CD4-positive, alpha-beta memory T cell (primary cell): ENCODE data around the gene OR2AG1. TPM values are rescaled to one million over a fixed set of nuclear protein-coding genes. Genes with fewer than 3 reads are reported as not detected.
"Not testable (repeated sequence)": the region's sequence is repeated elsewhere in the genome, so short reads cannot be mapped to it uniquely, and the experiment has no call there.

Experiments
- CTCF ChIA-PET: fragments of 350-600 bp; sonication (Branson Sonifier 250); formaldehyde crosslinking; loops from one replicate; lab custom pipeline; 2021; ENCODE audit warnings: inconsistent platforms; ENCODE audit not compliant: partially characterized antibody; lab: Charles Lee
- POLR2A ChIA-PET: fragments of 350-600 bp; sonication (Branson Sonifier 250); formaldehyde crosslinking; loops from one replicate; lab custom pipeline; 2021; ENCODE audit not compliant: partially characterized antibody; lab: Charles Lee
- DNase-seq, 5 donors: peaks; one replicate each; pipeline versions ENCODE4 v3.0.0 to v3.0.0-alpha.2; 2020 to 2022; ENCODE audit warnings: mixed read lengths in 1 of 5
- H3K27ac ChIP-seq: one replicate; pipeline ENCODE4 v1.7.0; 2013; ENCODE audit warnings: low read depth, low read length
- H3K27me3 ChIP-seq: 2 replicates; pipeline ENCODE4 v1.7.0; 2013; ENCODE audit warnings: mild to moderate bottlenecking, low read length, moderate library complexity; ENCODE audit not compliant: insufficient read depth
- H3K36me3 ChIP-seq: 2 replicates; pipeline ENCODE4 v1.7.0; 2013; ENCODE audit warnings: mild to moderate bottlenecking, low read length, moderate library complexity; ENCODE audit not compliant: insufficient read depth
- H3K4me1 ChIP-seq: 2 replicates; pipeline ENCODE4 v1.7.0; 2013; ENCODE audit warnings: mild to moderate bottlenecking, low read length, moderate library complexity; ENCODE audit not compliant: insufficient read depth
- H3K4me3 ChIP-seq, 2 donors: one replicate each; pipeline ENCODE4 v1.7.0; 2013; ENCODE audit warnings: low read length in 2 of 2, mild to moderate bottlenecking in 1 of 2
- H3K9me3 ChIP-seq, 2 donors: one replicate each; pipeline ENCODE4 v1.7.0; 2013; ENCODE audit warnings: low read length in 2 of 2, control low read depth in 1 of 2; ENCODE audit not compliant: control insufficient read depth in 1 of 2
- H3K27ac Mint-ChIP-seq, 7 donors: one replicate each; pipeline ENCODE4 v1.8.0; 2020 to 2021; ENCODE audit warnings: mixed read lengths in 7 of 7, mild to moderate bottlenecking in 6 of 7, inconsistent platforms in 3 of 7, moderate library complexity in 3 of 7
- H3K27me3 Mint-ChIP-seq, 2 donors: one replicate each; pipeline ENCODE4 v1.8.0; 2020 to 2021; ENCODE audit warnings: mixed read lengths in 2 of 2
- H3K36me3 Mint-ChIP-seq, 2 donors: one replicate each; pipeline ENCODE4 v1.8.0; 2020 to 2021; ENCODE audit warnings: mixed read lengths in 2 of 2, inconsistent platforms in 1 of 2, mild to moderate bottlenecking in 1 of 2
- H3K4me1 Mint-ChIP-seq, 4 donors: one replicate each; pipeline ENCODE4 v1.8.0; 2020 to 2021; ENCODE audit warnings: mixed read lengths in 4 of 4, mild to moderate bottlenecking in 1 of 4
- H3K4me3 Mint-ChIP-seq, 8 donors: one replicate each; pipeline ENCODE4 v1.8.0; 2020 to 2021; ENCODE audit warnings: mixed read lengths in 8 of 8, mild to moderate bottlenecking in 7 of 8, moderate library complexity in 6 of 8, inconsistent platforms in 3 of 8
- H3K9me3 Mint-ChIP-seq, 8 donors: one replicate each; pipeline ENCODE4 v1.8.0; 2020 to 2021; ENCODE audit warnings: mixed read lengths in 8 of 8, mild to moderate bottlenecking in 5 of 8, inconsistent platforms in 3 of 8, moderate library complexity in 1 of 8
- intact Hi-C: fragments of 100-400 bp; cut with micrococcal nuclease; formaldehyde crosslinking; loops from one replicate; pipeline ENCODE4 v1.15.1; 2023
- polyA plus RNA-seq, 2 donors: library from polyadenylated mRNA; unstranded; fragments of 300-500 nt; fragmentation: Illumina TruSeq; gene quantifications; one replicate each; pipeline ENCODE4 v1.2.3, GENCODE V29; 2021
- total RNA-seq, 2 experiments: library from RNA; stranded (reverse); gene quantifications; one replicate each; pipeline ENCODE4 v1.2.3, GENCODE V29; 2021

OR2AG1 gene
- total and polyA plus RNA-seq, 4 experiments from 2014 or later = not detected

DNA sequence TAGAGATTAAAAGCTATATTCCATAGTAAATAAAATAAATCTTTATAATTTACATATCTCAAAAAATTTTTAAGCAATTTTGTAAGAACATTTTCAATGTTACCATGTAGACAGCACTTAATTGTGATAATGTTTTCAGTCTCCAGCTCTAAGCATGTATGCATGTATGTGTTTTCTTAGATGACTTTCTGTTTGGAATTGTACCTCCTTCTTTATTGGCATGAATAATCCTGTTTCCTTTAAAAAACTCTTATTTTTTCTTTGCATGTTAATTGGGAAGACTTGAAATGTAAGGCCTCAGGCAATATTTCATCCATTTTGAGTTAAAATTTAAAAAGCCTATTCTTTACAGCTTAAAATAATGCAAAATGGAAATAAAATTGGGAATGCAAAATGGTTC lies 2.0 kb upstream of the OR2AG1 start:
- Histone ChIP-seq H3K9me3 (no peaks in the 10 kb centered on the region), H3K4me1 (no peaks in the 10 kb centered on the region), H3K27me3 (peaks cover 4% of the 10 kb centered on the region), H3K36me3 (no peaks in the 10 kb centered on the region), H3K27ac (no peak overlapping the region), H3K4me3 (no peak overlapping the region)
- Mint-ChIP-seq H3K27ac (no peak overlapping the region), H3K9me3 (peaks cover 0 to 4% (median 0%) of the 10 kb centered on the region in 8 donors), H3K4me3 (no peak overlapping the region), H3K36me3 (no peaks in the 10 kb centered on the region), H3K4me1 (no peaks in the 10 kb centered on the region), H3K27me3 (peaks cover 14 to 16% of the 10 kb centered on the region in 2 donors)
- POLR2A ChIA-PET = no interaction called here
- CTCF ChIA-PET = no interaction called here
- DNase-seq = no peak
- intact Hi-C loops = no loop called here

DNA sequence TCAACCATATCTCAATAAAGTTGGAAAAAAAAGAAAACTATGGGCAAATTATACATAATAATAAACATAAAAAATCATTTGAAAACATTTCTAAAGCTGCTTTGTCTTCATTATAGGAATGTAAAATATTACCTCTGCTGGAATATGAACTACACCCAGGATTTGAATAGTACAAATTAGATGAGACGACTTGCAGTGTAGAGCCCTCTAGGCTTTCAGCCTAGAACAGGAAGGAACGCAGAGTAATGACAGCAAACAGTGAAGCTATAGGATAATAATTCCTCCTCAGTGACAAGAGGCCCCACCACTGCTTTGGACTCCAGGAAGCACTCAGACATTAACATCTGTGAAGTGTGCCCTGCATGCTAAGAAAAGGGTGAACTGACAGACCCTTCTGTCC lies 7.7 kb downstream of the OR2AG1 start:
- no peaks in the 10 kb centered on the region for H3K36me3 ChIP-seq
- H3K4me1 ChIP-seq = no peaks in the 10 kb centered on the region
- ChIA-PET POLR2A (no interaction called here), CTCF (interaction anchor here (1.5 kb wide), 1 partner anchor 22 kb away, joined by 7 read pairs; no protein-coding TSS in a partner anchor)
- intact Hi-C loops = no loop called here
- peaks cover 5 to 14% of the 10 kb centered on the region in 2 donors for H3K27me3 Mint-ChIP-seq
- H3K27ac ChIP-seq = no peak overlapping the region
- H3K9me3 Mint-ChIP-seq = peaks cover 0 to 2% (median 0%) of the 10 kb centered on the region in 8 donors
- no peak overlapping the region for H3K27ac Mint-ChIP-seq
- DNase-seq = no peak
- no peak overlapping the region for H3K4me3 ChIP-seq
- H3K4me1 Mint-ChIP-seq = no peaks in the 10 kb centered on the region
- no peaks in the 10 kb centered on the region for H3K27me3 ChIP-seq
- H3K9me3 ChIP-seq = no peaks in the 10 kb centered on the region
- no peaks in the 10 kb centered on the region for H3K36me3 Mint-ChIP-seq
- no peak overlapping the region for H3K4me3 Mint-ChIP-seq

DNA sequence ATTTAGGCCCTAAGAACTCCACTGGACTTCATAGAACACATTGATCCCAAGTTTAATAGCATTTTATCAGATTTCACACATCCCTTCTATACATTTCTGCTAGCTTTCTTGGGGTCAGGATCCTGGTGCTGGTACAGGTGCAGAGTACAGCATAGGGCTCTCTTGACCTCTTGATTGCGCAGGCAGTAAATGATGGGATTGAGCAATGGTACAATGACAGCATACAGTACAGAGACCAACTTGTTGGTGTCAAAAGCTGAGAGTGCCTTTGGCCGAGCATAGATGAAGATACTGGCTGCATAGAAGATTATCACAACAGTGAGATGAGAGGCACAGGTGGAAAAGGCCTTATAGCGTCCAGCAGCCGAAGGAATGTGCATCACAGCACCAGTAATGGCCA lies 11.8 kb downstream of the OR2AG1 start:
- Histone ChIP-seq H3K9me3 (no peaks in the 10 kb centered on the region), H3K4me1 (no peaks in the 10 kb centered on the region), H3K27ac (no peak overlapping the region), H3K4me3 (no peak overlapping the region), H3K27me3 (no peaks in the 10 kb centered on the region), H3K36me3 (no peaks in the 10 kb centered on the region)
- no peak overlapping the region for H3K27ac Mint-ChIP-seq
- H3K4me1 Mint-ChIP-seq = no peaks in the 10 kb centered on the region
- DNase-seq = no peak
- H3K4me3 Mint-ChIP-seq = no peak overlapping the region
- POLR2A ChIA-PET = no interaction called here
- H3K9me3 Mint-ChIP-seq = peaks cover 0 to under 1% (median 0%) of the 10 kb centered on the region in 8 donors
- intact Hi-C loops = no loop called here
- CTCF ChIA-PET = interaction anchor here (2.8 kb wide), 1 partner anchor 17 kb away, joined by 10 read pairs; no protein-coding TSS in a partner anchor
- no peaks in the 10 kb centered on the region for H3K36me3 Mint-ChIP-seq
- no peaks in the 10 kb centered on the region for H3K27me3 Mint-ChIP-seq

DNA sequence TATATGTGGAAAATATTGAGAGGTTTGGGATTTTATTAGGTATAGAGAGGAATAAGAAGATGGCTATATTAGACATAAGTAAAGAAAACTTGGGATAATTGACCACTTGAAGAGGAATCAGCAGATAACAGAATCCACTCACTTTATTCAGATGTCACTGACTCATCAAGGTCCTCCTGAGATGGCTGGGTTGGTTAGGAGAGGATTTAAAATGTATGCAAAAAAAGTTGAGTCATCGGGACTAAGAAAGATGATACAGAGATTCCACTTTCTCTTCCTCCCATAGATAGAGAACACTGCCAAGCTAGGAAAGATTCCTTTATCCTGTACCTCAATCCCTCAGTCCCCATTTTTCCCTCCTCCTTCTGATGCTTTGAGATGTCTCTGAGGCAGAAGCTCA lies 16.6 kb downstream of the OR2AG1 start, which contains the start of gene OR6A2:
OR6A2 (minus strand) TSS at position 288 of the 400 bp plus-strand sequence. CDS start 3,981 bp downstream, outside the sequence.
- no peak within 1 kb of the TSS for H3K27ac ChIP-seq
- no peaks in the 10 kb centered on the region for H3K36me3 ChIP-seq
- CTCF ChIA-PET = interaction anchor here (2.6 kb wide), 1 partner anchor 13 kb away, joined by 8 read pairs; no protein-coding TSS in a partner anchor
- no peaks in the 10 kb centered on the region for H3K27me3 ChIP-seq
- Mint-ChIP-seq H3K4me1 (no peaks in the 10 kb centered on the region), H3K36me3 (peaks cover 0 to 7% of the 10 kb centered on the region in 2 donors), H3K27ac (no peak within 1 kb of the TSS), H3K4me3 (no peak within 1 kb of the TSS), H3K27me3 (peaks cover 0 to 3% of the 10 kb centered on the region in 2 donors), H3K9me3 (peaks cover 5 to 18% (median 13%) of the 10 kb centered on the region in 8 donors)
- intact Hi-C loops = no loop called here
- no peak for DNase-seq
- no peak within 1 kb of the TSS for H3K4me3 ChIP-seq
- POLR2A ChIA-PET = no interaction called here
- no peaks in the 10 kb centered on the region for H3K4me1 ChIP-seq
- H3K9me3 ChIP-seq = no peaks in the 10 kb centered on the region

DNA sequence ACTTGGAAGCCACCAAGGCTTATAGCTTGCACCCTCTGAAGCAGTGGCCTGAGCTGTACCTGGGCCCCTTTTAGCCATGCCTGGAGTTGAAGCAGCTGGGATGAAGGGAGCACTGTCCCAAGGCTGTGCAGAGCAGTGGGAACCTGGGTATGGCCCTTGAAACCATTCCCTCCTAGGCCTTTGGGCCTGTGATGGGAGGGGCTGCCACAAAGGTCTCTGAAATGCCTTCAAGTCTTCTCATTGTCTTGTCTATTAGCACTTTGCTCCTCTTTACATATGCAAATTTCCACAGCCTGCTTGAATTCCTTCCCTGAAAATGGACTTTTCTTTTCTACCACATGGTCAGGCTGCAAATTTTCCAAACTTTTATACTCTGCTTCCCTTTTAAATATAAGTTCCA lies 18.3 kb downstream of the OR2AG1 start:
- H3K9me3 Mint-ChIP-seq = peaks cover 5 to 18% (median 13%) of the 10 kb centered on the region in 8 donors
- not testable (repeated sequence) for H3K36me3 Mint-ChIP-seq, H3K27ac Mint-ChIP-seq

DNA sequence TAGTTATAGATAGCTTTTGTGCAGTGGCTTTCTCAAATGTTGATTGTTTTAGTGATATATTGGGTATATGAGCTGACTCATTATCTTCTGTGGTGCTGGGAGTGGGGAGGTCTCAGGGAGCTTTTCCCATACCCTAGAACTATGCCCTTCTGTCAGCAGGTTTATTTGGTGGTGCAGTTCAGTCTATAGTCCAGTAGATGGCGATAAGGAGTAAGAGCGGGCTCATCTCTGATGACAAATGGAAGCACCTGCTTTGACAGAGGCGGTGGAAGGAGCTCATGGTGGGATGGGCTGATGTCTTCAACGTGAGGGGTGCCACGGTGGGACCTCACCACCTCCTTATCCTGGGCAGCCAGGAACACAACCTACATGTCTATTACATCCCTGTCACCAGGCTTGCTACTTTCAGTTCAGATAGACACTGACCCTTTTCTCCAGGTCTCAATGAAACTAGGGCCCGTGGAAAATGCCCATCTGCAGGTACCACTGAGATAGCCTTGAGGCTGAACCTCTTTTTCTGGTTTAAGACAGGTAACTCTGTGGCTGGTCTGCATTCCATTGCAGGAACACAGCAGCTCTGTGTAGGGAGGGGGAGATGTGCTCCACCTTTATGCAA lies 29.7 kb downstream of the OR2AG1 start:
- Histone ChIP-seq H3K36me3 (no peaks in the 10 kb centered on the region), H3K27ac (no peak overlapping the region), H3K4me1 (no peaks in the 10 kb centered on the region), H3K4me3 (no peak overlapping the region), H3K27me3 (no peaks in the 10 kb centered on the region), H3K9me3 (no peaks in the 10 kb centered on the region)
- Mint-ChIP-seq H3K4me3 (peak overlapping the region in 1 of 8 donors; percentile 36), H3K9me3 (peaks cover 0 to 3% (median 0%) of the 10 kb centered on the region in 8 donors), H3K27ac (no peak overlapping the region), H3K27me3 (peaks cover 27 to 35% of the 10 kb centered on the region in 2 donors), H3K4me1 (peaks cover 0 to 2% (median 0%) of the 10 kb centered on the region in 4 donors), H3K36me3 (no peaks in the 10 kb centered on the region)
- DNase-seq = peak; percentile 39 to 51 (median 45)
- ChIA-PET CTCF (interaction anchor here (0.5 to 2.8 kb wide), 23 partner anchors 7 to 1287 kb away, joined by 3 to 24 read pairs (median 5); partner anchors contain the start of genes OR10A2, OR10A4 and OR6A2), POLR2A (no interaction called here)
- intact Hi-C loops = loop anchor here (1.0 kb wide), 2 partner anchors 630 to 882 kb away; no protein-coding TSS in a partner anchor

More for the DNA sequence above, 18.3 kb downstream of the OR2AG1 start:
- H3K36me3 ChIP-seq, intact Hi-C loops, POLR2A ChIA-PET, H3K4me3 ChIP-seq, H3K4me3 Mint-ChIP-seq, H3K27me3 Mint-ChIP-seq, H3K4me1 Mint-ChIP-seq, H3K27ac ChIP-seq, H3K27me3 ChIP-seq, H3K9me3 ChIP-seq, DNase-seq, H3K4me1 ChIP-seq: not testable (repeated sequence)
- CTCF ChIA-PET = interaction anchor here (2.6 kb wide), 1 partner anchor 11 kb away, joined by 8 read pairs; no protein-coding TSS in a partner anchor

DNA sequence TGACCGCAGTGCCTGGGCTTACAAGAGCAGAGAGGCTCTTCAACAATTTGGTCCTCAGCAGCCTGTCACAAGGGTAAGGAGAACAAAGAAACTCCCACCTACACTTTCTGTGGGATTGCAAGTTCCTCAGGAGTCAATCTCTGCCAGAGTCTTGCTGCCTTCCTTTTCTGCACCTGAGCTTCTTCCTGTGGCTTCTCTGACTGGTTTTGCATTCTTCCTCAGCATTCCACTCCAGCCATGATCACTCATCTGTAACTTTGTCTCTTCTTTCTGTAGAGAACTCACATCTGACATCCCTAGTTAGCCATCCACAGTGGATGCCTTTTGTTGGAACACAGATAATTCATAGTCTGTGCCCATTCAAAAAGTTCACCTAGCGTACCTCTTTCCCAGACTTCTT lies 30.8 kb downstream of the OR2AG1 start:
- peaks cover 25 to 27% of the 10 kb centered on the region in 2 donors for H3K27me3 Mint-ChIP-seq
- ChIA-PET CTCF (no interaction called here), POLR2A (no interaction called here)
- peaks cover 0 to 1% (median 0%) of the 10 kb centered on the region in 8 donors for H3K9me3 Mint-ChIP-seq
- H3K36me3 Mint-ChIP-seq = no peaks in the 10 kb centered on the region
- H3K4me3 Mint-ChIP-seq = no peak overlapping the region
- no peak overlapping the region for H3K27ac Mint-ChIP-seq
- H3K36me3 ChIP-seq = no peaks in the 10 kb centered on the region
- no peaks in the 10 kb centered on the region for H3K9me3 ChIP-seq
- no peak overlapping the region for H3K4me3 ChIP-seq
- no peaks in the 10 kb centered on the region for H3K27me3 ChIP-seq
- intact Hi-C loops = no loop called here
- peaks cover 0 to 2% (median 0%) of the 10 kb centered on the region in 4 donors for H3K4me1 Mint-ChIP-seq
- no peak overlapping the region for H3K27ac ChIP-seq
- no peak for DNase-seq
- H3K4me1 ChIP-seq = no peaks in the 10 kb centered on the region
